Anterior cingulate cortex (tissue), 58 donors: ENCODE results near the gene PRKN.

Source experiments
- DNase-seq, 58 donors: peaks; one replicate each; lab custom pipeline; 2025; lab: John Stamatoyannopoulos, UW

The PRKN gene

DNA sequence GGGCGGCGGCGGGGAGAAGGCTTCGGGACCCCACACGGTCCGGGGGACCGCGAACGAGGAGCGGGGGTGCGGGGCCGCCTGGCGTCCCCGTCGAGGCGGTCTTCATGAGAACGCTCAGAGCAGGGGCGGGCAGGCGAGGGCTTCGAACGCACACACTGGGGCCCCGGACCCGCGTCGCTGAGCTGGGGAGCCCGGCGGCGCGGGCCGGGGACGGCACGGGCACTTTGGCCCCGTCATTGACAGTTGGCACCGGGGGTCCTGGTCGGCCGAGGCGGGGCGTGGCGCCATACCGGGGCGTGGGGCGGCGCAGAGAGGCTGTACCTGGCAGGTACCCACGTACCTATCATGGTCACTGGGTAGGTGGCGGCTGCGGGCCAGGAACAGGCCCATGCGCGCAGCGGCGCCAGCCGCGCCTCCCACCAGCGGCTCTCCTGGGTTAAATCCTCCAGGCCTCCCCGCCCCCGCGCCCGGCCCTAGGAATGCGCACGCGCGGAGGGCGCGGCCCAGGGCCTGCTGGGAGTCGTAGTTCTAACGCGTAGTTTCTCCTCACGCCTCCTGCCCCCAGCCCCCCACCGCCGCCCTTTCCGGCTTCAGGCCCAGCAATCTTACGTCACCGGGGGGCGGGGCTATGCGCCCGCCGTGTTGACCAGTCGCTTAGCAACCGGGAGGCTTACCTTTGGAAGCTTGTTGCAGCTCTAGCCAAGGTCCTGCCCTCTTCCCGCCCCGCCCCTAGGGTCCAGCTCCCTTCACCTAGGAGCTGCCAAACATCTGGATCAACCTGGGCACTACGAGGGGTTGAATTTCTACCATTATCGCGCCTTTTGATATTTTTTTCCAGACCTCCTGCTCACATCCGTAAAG lies at the start of gene PRKN, which contains the start of gene PACRG:
TSS of gene PRKN (minus strand) at position 445 of the 861 bp plus-strand sequence.
TSS of gene PACRG (plus strand) at position 653 of the 861 bp plus-strand sequence.
- peak; percentile 61 to 99 (median 97) for DNase-seq

DNA sequence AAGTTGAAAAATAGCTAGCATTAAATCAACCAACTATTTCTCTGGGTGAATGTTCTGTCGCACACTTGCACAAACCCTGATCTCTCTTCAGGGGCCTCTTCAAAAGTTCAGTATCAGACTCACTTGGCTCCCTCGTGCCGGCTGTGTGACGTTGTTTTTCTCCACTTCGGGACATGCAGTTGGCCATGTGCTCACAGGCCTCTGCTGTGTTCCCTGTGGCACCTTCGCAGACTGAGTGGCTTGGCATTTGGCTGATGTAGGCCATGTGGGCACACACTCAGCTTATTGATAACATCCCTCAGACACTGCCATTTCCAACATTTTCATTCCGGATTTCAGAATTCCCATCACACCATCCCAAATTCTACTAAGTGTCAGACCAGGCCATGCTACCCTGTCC lies 49.5 kb upstream of the PRKN start:
- no peak for DNase-seq

DNA sequence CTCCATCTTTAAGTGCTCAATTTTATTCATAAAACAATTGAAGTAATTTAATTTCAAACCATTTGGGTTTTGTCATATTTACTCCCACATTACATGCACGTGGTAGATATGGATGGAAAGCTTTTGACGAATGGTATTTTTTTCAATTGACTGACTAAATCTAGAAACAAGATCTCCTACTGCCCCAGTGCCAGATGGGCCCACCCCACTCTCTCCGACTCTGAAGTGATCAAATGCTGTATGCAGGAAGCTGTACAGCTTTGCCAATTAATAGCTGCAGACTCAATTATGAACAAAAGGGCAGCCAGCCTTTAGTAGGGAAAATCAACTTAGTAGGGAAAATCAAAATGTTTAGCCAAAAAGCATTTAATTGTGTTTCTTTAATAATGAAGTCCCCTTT lies 46.4 kb upstream of the PRKN start:
- DNase-seq: no peak

DNA sequence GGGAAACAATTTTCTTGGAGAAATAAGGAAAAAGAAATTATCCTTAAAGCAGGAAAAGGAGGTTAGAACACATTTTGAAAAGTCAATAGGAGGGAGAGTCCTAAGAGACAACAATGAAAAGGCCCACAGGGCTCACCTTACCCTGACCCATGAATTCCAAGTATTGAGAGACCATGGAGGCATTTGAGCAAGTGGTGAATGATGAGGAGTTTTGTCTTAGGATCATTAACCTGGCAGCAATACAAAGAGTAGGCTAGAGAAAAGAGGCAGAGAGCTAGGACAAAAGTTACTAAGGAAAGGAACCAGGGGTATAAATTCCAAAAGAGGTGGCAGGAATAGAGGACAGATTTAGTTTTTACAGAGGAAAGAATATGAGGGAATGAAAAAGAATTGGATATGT lies 44.9 kb upstream of the PRKN start:
- DNase-seq: no peak

DNA sequence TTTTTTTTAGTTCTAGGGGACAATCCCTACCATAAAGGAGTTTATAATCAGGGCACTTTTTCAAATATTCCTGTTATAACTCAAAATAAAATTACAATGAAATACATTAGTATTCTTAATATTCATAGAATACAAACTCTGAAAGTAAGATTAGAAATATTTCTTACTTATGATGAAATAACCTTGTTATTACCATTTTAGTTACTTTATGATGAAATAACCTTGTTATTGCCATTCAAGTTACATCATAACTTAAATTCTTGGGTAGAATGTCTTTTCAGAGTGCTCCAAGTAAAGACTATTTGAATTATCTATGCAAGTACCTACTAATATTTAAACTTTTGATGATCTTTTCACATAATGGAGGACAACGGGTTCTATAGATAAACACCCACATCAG lies 43.4 kb upstream of the PRKN start:
- no peak for DNase-seq

DNA sequence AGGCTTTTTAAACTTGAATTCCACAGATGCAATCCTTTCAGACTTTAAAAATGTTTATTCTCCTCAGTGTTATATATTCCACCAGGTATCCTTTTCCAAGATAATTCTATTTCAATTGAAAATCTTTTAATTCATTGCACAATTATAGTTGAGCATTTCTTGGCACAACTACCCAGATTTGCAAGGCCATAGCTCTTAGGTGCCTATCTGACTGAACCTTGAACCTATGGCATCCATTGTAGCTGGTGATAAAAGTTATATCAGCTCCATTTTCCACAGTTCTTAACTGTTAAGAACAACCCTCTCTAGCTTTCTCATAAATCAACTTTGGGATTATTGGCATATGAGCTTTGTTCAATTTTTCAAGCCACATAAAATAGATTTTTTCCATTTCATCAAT lies 42.6 kb upstream of the PRKN start:
- DNase-seq: no peak

DNA sequence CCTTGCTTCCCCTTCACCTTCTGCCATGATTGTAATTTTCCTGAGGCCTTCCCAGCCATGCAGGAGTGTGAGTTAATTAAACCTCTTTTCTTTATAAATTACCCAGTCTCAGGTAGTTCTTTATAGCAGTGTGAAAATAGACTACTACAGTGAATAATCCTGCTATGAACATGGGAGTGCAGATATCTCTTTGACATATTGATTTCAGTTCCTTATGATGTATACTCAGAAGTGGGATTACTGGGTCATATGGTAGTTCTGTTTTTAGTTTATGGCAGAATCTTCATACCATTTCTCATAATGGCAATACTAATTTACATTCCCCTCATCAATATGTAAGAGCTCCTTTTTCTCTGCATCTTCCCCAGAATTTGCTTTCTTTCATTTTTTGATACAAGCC lies 26.2 kb upstream of the PRKN start:
- no peak for DNase-seq

DNA sequence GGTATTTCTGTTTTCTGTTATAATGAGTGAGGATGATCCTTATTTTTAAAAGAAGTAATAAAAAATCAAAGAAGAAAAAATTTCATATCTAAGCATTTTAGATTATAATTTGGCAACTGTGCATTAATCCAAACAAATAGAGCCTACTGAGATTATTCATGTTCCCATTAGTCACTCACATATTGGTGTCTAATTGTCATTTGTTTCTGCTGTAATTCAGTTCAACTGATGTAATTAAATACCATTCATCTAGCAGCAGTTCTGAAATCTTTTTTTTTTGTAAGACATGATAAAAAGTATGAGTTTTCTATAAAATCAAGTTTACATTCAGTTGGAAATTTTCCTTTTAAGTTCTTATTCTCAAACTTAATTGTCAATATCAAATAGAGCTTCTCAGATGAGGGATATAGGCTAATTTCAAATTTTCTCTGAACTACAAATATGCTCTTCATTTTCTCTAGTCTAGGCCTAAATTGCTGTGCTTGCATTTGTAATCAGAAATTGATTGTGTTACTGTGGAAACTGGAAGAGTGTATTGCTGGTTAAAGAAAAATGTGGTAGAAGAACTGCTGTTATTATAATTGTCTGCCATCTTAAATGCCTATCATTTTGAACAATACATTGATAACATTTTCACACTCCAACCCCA lies 23.8 kb upstream of the PRKN start:
- DNase-seq: no peak

DNA sequence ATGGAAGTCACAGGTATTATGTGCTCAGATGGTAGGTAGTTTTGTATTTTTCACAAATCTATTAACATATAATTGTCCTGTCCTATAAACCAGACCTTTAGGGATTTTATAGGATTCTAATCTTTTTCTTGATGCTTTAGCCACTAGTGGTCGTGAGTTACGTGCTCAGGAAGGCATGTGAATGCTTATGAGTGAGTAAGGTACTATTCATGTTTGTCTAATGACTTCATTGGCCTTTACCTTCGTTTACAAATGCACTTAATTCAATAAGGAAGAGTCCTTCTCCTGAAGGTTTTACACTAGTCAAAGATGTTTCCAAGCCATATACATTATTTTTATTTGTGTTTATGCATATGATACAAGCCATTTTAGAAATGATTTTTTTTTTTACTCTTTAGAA lies 23.2 kb upstream of the PRKN start:
- no peak for DNase-seq

DNA sequence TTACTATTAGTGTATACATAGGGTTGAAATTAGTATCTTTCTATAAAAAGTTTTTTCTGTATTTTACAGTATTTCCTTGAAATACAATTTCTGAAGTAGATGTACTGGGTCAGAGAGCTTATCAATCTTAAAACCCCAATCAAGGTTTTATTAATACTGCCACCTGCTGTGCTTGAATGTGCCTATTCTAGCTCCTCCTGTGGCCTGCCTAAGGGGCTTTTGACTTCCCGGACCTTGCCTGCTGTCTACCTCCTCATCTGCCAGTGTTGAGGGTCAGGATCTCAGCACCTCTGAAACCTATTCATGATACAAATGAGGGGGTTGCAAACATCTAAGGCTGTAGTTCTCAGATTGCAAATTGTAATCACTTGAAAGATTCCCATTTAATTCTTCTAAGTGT lies 9.4 kb upstream of the PRKN start:
- no peak for DNase-seq

DNA sequence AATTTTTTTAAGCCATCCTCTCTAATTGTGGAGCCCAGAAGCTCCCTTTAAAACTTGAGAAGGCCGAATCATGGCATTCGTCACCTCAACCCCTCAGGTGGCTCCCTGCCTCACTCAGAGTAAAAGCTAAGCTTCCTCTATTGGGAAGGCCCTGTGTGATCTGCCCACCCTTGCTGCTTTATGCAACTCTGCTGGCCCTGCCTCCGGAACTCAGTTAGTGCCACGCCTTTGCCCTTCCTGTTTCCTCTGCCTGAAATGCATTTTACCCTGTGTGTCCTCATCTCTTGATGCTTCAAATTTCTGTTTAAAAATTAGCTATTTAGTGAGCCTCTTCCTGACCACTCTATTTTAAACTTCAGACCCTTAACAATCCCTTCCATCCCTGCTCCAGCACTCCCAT lies 5.9 kb upstream of the PRKN start:
- no peak for DNase-seq

DNA sequence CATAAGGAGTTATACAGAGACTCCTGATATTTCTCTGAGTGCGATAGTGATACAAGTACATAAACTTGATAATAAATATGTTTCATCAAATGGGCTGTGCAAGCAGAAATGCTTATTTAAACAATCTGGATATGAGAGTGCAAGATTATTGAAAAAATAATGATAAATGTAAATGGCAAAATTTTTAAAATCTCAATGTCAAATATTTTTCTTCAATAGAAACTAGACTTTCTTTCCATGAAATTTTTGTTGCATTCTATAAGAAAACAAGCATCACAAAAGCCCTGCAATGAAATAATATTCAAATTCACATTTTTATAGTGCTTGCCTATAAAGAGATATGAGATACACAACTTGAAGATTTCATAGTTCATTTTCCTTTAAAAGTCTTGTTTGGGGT lies 2.9 kb upstream of the PRKN start:
- no peak for DNase-seq

DNA sequence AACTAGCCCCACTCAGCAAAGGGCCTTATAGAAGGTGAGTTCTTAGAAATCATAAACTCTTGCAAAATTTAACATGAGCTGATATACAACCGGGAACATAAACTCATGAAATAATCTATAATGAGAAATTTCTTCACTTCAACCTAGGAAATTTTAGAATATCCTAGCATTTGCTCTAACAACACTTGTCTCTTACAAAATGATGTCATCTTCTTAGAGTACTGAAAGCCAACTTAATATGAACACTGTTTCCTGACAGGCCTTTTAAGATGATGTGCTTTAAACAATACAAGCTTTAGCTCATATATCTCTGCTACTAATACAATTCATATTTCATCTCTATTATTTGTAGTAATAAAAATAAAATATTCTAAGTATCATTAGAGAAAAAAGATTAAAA lies 1.1 kb upstream of the PRKN start:
- no peak for DNase-seq

DNA sequence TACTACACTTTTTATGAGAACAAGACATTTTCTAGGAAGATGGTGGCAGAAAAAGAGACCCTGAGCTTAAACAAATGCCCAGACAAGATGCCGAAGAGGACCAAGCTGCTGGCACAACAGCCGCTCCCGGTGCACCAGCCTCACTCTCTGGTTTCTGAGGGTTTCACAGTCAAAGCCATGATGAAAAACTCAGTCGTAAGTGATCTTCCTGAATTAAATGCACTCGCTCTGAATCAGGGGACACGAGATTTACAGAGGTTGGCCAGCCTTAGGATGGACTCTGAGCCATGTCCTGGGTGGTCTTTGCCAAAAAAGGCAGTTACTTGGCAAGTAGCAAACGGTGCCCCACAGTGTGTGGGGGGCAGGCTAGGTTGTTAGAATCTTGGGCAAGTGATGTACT lies 631 bp upstream of the PRKN start:
- peak in 18 of 58 donors; percentile 1 to 74 (median 40) for DNase-seq

DNA sequence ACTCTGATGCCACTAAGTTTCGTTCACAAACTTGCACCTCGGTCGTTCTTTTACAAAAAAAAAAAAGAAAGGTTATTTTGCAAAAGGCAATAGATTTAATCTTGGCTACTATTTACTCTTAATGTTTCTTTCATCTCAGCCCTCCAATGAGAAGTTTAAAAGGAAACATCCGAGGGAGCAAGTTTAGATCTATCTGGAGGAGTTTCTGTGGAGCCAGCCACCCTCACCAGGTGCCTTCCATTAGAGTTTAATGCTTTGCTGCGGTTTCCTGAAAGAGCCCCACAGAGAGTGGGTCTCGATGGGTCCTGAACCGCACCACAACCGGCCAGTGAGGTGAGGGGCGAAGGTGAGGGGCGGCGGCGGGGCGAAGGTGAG lies 632 bp downstream of the PRKN start:
- peak in 1 of 58 donors; percentile 48 for DNase-seq

DNA sequence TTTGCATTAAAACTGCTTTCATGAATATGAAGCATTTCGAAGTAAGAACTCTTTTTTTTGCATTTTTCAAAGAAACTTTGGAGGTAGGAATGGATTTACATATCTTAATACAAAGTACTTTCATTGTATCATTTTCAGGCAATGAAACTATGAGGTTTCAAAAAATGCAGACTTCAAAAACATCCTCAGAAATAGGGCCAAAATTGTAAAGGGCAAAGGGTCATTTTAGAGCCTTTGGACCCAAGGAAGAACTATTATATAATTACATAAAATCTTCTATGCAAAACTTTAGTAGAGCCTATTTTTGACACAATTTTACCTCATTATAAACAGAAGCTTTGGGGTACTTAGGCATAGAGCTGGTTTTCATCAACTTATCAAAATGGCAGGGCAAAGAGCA lies 4.9 kb downstream of the PRKN start:
- DNase-seq: no peak

DNA sequence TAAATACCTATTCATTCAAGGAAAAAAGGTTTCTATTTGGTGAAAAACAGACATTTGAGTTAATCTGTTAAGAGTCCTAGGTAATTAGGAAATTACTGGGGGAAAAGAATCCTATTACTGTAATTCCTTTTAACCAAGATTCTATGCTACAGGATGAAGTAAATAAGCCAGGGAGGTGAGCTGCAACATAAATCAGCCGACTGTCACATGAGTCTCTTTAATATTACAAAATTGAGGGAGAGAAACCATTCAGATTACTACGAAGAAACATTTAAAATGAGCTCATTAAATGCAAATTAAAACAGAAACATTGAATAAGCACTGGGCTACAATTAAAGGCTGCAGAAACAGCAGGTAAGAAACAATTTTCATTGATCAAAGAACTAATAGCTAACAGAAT lies 5.3 kb downstream of the PRKN start:
- DNase-seq: no peak

DNA sequence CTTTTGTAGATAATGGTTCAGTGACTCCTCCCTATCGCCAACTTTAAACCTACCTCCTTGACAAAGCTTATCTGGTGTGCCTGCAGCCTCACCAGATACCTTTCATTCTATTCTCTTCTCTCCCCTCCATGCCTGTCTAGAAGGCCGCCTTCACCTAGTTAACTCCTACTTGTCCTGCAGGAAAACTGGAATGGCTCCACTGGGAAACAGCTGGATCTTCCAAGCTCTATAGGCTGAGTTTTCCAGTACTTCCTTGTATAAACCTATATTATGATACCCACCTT lies 6.2 kb downstream of the PRKN start:
- DNase-seq: no peak

DNA sequence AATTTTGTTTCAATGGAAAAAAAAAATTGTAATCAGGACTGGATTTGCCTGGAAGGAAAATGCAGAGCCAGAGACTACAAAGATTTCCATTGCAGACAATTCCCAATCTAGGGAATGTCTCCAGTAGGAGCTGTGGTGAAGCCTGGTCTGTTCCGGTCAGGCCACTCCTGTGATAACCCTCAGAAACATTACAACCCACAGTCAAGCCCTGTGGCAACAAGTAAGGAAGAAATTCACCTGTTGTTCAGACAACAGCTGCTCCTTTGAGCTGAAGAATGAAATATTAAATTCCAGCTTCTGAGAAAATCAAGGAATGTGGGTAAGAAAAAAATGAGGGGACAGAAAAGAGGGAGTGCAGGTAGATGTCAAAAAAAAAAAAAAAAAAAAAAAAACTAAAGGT lies 8.0 kb downstream of the PRKN start:
- DNase-seq: no peak

DNA sequence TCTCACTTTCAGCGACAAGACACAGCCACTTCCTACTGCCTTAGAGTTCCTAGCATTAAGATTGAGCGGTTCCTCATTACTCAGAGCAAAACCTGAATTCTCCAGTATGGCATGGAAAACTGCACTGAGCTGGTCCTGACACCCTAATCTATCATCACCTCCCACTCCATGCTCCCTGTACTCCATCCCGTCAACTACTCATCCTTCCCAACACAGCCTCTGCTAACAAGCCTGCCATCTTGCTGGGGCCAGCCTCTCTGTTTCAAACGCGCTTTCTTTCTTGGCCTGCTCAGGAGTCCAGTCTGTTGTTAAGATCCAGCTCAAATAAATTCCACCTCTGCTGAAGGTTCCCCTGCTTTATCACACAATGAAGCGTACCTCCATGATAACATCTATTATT lies 12.0 kb downstream of the PRKN start:
- no peak for DNase-seq

DNA sequence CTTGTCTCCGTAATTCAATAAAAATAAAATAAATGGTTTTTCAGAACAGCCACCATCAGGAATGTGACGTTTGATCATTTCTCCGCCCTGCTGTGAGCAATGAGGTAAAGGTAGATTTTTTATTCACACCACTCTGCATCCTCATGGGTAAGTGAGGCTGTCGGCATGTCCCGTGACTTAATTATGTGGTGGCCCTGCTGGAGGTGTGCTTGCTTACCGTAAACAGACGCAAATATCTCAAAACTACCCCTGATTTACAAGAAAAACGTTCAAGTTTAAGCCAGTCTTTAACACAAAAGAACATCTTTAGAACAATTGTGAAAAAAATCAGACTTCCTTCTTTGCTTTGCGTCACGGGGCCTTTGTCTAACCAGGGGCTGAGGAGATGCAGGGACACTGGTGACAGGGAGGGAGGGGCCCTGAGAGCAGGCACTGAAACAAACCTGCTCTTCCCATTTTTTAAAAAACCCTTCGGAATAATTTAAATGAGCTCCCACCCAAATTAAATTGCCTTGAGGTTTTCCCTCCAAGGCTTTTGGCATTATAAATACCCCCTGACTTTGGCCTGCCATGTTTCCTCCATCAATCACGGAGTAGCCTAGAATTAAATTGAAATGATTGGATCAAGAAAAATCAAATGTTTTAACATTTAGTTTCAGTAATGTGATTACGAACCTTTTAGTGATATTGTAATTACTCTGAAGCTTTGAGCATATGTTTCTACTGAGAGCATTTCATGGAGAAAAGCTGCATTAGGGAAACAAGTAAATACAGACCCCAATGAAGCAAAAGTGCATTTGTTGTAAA lies 13.4 kb downstream of the PRKN start:
- no peak for DNase-seq

DNA sequence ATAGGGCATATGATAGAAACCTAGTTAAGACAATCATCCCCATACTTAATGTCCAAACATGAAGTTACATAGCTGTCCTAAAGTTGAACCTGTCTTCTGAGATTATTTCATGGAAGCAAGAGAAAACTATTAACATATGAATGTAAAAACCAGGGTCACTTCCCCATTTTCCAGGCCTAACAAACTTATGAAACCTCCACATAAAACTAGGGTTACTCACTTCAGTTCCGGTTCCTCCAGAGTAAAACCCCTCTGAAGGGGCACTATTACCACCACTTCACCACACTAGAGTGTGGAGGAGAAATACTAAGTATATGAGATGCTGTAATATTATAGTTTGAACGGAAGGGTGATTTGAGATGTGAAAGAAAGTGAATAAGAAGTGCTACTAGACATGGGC lies 14.9 kb downstream of the PRKN start:
- DNase-seq: no peak
